ENCODE data around the gene PRND.

DNA sequence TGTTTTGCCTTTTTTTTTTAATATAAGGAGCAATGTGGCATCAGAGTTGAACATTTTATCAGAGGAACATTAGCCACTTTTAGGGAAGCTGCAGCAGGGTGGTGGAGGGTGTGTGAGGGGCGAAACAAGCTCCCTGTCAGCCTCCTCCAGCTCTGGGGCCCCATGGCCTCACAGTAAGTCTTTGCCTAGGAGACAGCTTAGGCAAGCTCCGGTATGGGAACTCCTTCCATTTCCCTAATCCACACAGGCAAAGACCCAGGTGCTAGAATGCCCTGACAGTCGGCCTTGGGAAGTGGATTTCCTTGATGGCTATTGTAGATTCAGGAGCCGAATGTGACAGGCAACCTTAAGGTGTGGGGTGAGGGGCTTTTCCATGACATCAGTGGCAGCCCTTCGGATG is 862 bp downstream of the PRND start:
- no peak for TF ChIP-seq POLR2A (IDR thresholded peaks at IDR 0.05; ENCODE audit: low read depth, low read length)
- TF ChIP-seq MYC (IDR thresholded peaks at IDR 0.05; ENCODE audit: low read depth, low read length): no peak
- TF ChIP-seq, protein P1, sequence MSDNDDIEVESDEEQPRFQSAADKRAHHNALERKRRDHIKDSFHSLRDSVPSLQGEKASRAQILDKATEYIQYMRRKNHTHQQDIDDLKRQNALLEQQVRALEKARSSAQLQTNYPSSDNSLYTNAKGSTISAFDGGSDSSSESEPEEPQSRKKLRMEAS (IDR thresholded peaks at IDR 0.05; ENCODE audit: insufficient read depth, insufficient read length): no peak
- no peak for TF ChIP-seq EZH2 (IDR thresholded peaks at IDR 0.05; ENCODE audit: borderline replicate concordance, low read depth, low read length, severe bottlenecking)
- TF ChIP-seq, protein P2, sequence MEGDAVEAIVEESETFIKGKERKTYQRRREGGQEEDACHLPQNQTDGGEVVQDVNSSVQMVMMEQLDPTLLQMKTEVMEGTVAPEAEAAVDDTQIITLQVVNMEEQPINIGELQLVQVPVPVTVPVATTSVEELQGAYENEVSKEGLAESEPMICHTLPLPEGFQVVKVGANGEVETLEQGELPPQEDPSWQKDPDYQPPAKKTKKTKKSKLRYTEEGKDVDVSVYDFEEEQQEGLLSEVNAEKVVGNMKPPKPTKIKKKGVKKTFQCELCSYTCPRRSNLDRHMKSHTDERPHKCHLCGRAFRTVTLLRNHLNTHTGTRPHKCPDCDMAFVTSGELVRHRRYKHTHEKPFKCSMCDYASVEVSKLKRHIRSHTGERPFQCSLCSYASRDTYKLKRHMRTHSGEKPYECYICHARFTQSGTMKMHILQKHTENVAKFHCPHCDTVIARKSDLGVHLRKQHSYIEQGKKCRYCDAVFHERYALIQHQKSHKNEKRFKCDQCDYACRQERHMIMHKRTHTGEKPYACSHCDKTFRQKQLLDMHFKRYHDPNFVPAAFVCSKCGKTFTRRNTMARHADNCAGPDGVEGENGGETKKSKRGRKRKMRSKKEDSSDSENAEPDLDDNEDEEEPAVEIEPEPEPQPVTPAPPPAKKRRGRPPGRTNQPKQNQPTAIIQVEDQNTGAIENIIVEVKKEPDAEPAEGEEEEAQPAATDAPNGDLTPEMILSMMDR (IDR thresholded peaks at IDR 0.05; ENCODE audit: extremely low read depth in 1 of 2, insufficient read depth in 1 of 2, low read depth in 1 of 2, low read length in 2 of 2): no peak
- TF ChIP-seq POLR2AphosphoS5 (IDR thresholded peaks at IDR 0.05; ENCODE audit: insufficient read depth, low read depth, low read length): no peak
- TF ChIP-seq FOS (IDR thresholded peaks at IDR 0.05; ENCODE audit: borderline replicate concordance, insufficient read depth, low read length): no peak

All from endothelial cell of umbilical vein (primary cell).